Panc1 (cell line): ENCODE measurements around the gene TGFBI. TPM values are rescaled to one million over a fixed set of nuclear protein-coding genes. Genes with fewer than 3 reads are reported as not detected.

Source experiments
- ATAC-seq: fragments of 200-7000 bp; cut with Tn5 transposase; 2 replicates; pipeline ENCODE4 v1.9.1; 2020; ENCODE audit warnings: mild to moderate bottlenecking, moderate library complexity
- BruUV-seq: library from RNA; stranded (reverse); fragments of 400-500 nt; replicated peaks from 2 replicates; lab custom pipeline; 2021; lab: Mats Ljungman, UMichigan
- CTCF ChIA-PET: fragments of 300-600 bp; sonication (Branson Sonifier 250); formaldehyde crosslinking; loops from one replicate; lab custom pipeline; 2022; ENCODE audit warnings: antibody characterized with exemption; lab: Charles Lee
- POLR2A ChIA-PET: fragments of 300-600 bp; sonication (Branson Sonifier 250); formaldehyde crosslinking; loops from one replicate; lab custom pipeline; 2022; ENCODE audit warnings: antibody characterized with exemption; lab: Charles Lee
- DNase-seq: peaks from one replicate; pipeline ENCODE4 v3.0.0-alpha.2; 2010; ENCODE audit warnings: low read depth, low spot score
- H3K27ac ChIP-seq: 2 replicates; pipeline ENCODE4 v1.5.1; 2011; ENCODE audit warnings: mild to moderate bottlenecking, low read length, inconsistent platforms
- H3K27me3 ChIP-seq: fragments of 200-500 bp; sonication (Bioruptor generic); 2 replicates; pipeline ENCODE4 v1.6.0; 2014; ENCODE audit warnings: low read length, inconsistent platforms; ENCODE audit not compliant: control insufficient read depth, insufficient read depth
- H3K36me3 ChIP-seq: fragments of 200-500 bp; sonication (Bioruptor generic); 2 replicates; pipeline ENCODE4 v1.5.1; 2014; ENCODE audit warnings: inconsistent platforms, mild to moderate bottlenecking, low read length, moderate library complexity; ENCODE audit not compliant: control insufficient read depth, insufficient read depth
- H3K4me1 ChIP-seq: 2 replicates; pipeline ENCODE4 v1.5.1; 2011; ENCODE audit warnings: inconsistent platforms, mild to moderate bottlenecking, low read length, moderate library complexity; ENCODE audit not compliant: control insufficient read depth, insufficient read depth
- H3K4me3 ChIP-seq, 2 experiments: 2 replicates each; pipeline ENCODE4 v1.5.1; 2011 to 2012; ENCODE audit warnings: low read depth in 2 of 2, low read length in 2 of 2, mild to moderate bottlenecking in 2 of 2, inconsistent platforms in 1 of 2, moderate library complexity in 1 of 2
- H3K9me3 ChIP-seq: fragments of 200-500 bp; sonication (Bioruptor generic); 2 replicates; pipeline ENCODE4 v1.5.1; 2014; ENCODE audit warnings: low read depth, mild to moderate bottlenecking, inconsistent platforms, low read length, moderate library complexity; ENCODE audit not compliant: control insufficient read depth, insufficient read depth
- POLR2AphosphoS5 ChIP-seq: IDR thresholded peaks from 2 replicates; pipeline ENCODE4 v1.6.1; 2012; ENCODE audit warnings: mild to moderate bottlenecking, low read depth, low read length, moderate library complexity
- SIN3A ChIP-seq: IDR thresholded peaks from 2 replicates; pipeline ENCODE4 v1.6.1; 2012; ENCODE audit warnings: low read depth, mild to moderate bottlenecking, low read length, moderate library complexity, borderline replicate concordance; ENCODE audit not compliant: insufficient read depth
- TCF7L2 ChIP-seq: IDR thresholded peaks from 2 replicates; pipeline ENCODE4 v1.6.1; 2011; ENCODE audit warnings: mild to moderate bottlenecking, low read depth, low read length, inconsistent platforms
- in situ Hi-C: cut with HindIII; loops from 2 replicates; pipeline ENCODE4 v1.10.0; 2016; ENCODE audit warnings: low sequenced_read_pairs, low pct_unique_long_range_greater_than_20kb
- intact Hi-C: fragments of 100-400 bp; cut with micrococcal nuclease; formaldehyde crosslinking; loops from one replicate; pipeline ENCODE4 v1.10.0; 2022; ENCODE audit not compliant: unreplicated experiment
- total RNA-seq: library from RNA; stranded (reverse); gene quantifications from one replicate; pipeline ENCODE4 v1.2.1, GENCODE V29; 2021; ENCODE audit not compliant: unreplicated experiment
- TF ChIP-seq, protein P1 (sequence below), 2 experiments: IDR thresholded peaks; 2 replicates each; pipeline ENCODE4 v1.6.1; 2011 to 2012; ENCODE audit warnings: low read depth in 2 of 2, control low read depth in 1 of 2, low read length in 1 of 2, mild to moderate bottlenecking in 1 of 2, moderate library complexity in 1 of 2; ENCODE audit not compliant: insufficient read depth in 1 of 2
- TF ChIP-seq, protein P2 (sequence below): fragments of 450-650 bp; IDR thresholded peaks from 2 replicates; pipeline ENCODE4 v1.5.1; 2017; ENCODE audit warnings: mild to moderate bottlenecking

The TGFBI gene
- total RNA-seq, 1 experiment from 2014 or later, result 314 TPM

DNA sequence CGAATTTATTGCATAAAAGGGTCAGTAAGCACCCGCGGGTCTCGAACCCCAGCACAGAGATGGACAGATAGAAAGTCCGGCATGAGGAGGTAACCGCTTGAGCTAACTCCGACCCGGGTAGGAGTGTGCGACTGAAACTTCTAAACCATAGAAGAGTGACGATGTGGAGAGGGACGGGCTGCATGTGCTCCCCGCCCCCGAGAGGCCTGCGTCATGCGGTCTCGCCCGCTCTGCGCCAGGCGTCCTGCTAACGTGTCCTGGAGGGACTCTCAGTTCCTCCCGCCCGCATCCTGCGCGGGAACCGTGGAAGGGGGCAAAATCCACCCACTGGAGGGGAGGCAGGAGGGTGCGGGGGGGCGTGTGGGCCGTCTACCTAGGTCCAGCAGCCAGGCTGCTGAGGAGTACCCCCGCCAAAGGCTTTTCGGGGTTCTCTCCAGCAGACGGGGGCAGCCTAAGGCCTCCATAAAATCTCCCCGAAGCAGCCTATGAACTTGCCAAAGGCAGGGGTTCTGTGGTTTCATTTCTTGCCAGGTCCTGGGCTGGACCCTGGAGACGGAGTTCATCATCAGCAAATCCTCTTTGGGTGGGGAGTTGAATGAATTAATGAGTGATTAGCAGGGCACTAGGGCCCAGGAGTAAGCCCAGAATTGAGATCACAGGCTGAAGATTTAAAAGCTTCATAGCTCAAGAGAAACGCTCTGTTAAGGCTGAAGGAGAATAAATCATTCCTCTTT, 51.9 kb downstream of the TGFBI start:
- DNase-seq (no peak), ATAC-seq (no peak)
- H3K4me3 ChIP-seq, result no peak overlapping the region
- CTCF ChIA-PET, result interaction anchor here (0.8 kb wide), 1 partner anchor 142 kb away, joined by 3 read pairs; no protein-coding TSS in a partner anchor
- no peak overlapping the region for H3K27ac ChIP-seq
- no peaks in the 10 kb centered on the region for H3K4me1 ChIP-seq
- in situ Hi-C loops, result no loop called here
- intact Hi-C loops, result loop anchor here (10.0 kb wide), 1 partner anchor 94 kb away; no protein-coding TSS in a partner anchor
- BruUV-seq, result no TSS peak
- H3K27me3 ChIP-seq, result no peaks in the 10 kb centered on the region
- TF ChIP-seq POLR2AphosphoS5 (no peak), SIN3A (no peak), TCF7L2 (no peak)
- TF ChIP-seq, protein P1, sequence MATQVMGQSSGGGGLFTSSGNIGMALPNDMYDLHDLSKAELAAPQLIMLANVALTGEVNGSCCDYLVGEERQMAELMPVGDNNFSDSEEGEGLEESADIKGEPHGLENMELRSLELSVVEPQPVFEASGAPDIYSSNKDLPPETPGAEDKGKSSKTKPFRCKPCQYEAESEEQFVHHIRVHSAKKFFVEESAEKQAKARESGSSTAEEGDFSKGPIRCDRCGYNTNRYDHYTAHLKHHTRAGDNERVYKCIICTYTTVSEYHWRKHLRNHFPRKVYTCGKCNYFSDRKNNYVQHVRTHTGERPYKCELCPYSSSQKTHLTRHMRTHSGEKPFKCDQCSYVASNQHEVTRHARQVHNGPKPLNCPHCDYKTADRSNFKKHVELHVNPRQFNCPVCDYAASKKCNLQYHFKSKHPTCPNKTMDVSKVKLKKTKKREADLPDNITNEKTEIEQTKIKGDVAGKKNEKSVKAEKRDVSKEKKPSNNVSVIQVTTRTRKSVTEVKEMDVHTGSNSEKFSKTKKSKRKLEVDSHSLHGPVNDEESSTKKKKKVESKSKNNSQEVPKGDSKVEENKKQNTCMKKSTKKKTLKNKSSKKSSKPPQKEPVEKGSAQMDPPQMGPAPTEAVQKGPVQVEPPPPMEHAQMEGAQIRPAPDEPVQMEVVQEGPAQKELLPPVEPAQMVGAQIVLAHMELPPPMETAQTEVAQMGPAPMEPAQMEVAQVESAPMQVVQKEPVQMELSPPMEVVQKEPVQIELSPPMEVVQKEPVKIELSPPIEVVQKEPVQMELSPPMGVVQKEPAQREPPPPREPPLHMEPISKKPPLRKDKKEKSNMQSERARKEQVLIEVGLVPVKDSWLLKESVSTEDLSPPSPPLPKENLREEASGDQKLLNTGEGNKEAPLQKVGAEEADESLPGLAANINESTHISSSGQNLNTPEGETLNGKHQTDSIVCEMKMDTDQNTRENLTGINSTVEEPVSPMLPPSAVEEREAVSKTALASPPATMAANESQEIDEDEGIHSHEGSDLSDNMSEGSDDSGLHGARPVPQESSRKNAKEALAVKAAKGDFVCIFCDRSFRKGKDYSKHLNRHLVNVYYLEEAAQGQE (IDR thresholded peaks at IDR 0.05; ENCODE audit: insufficient read depth in 1 of 2, low read depth in 2 of 2, low read length in 1 of 2), result no peak
- TF ChIP-seq, protein P2, sequence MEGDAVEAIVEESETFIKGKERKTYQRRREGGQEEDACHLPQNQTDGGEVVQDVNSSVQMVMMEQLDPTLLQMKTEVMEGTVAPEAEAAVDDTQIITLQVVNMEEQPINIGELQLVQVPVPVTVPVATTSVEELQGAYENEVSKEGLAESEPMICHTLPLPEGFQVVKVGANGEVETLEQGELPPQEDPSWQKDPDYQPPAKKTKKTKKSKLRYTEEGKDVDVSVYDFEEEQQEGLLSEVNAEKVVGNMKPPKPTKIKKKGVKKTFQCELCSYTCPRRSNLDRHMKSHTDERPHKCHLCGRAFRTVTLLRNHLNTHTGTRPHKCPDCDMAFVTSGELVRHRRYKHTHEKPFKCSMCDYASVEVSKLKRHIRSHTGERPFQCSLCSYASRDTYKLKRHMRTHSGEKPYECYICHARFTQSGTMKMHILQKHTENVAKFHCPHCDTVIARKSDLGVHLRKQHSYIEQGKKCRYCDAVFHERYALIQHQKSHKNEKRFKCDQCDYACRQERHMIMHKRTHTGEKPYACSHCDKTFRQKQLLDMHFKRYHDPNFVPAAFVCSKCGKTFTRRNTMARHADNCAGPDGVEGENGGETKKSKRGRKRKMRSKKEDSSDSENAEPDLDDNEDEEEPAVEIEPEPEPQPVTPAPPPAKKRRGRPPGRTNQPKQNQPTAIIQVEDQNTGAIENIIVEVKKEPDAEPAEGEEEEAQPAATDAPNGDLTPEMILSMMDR, result no peak
- H3K36me3 ChIP-seq, result no peaks in the 10 kb centered on the region
- no peaks in the 10 kb centered on the region for H3K9me3 ChIP-seq
- POLR2A ChIA-PET, result no interaction called here

GRCh38 chr5:136081217-136081591, 52.4 kb downstream of the TGFBI start:
- TF ChIP-seq, protein P1 (IDR thresholded peaks at IDR 0.05; ENCODE audit: insufficient read depth in 1 of 2, low read depth in 2 of 2, low read length in 1 of 2), result no peak
- TF ChIP-seq SIN3A (no peak), POLR2AphosphoS5 (no peak), TCF7L2 (no peak)
- TF ChIP-seq, protein P2, result no peak
- no peak for ATAC-seq
- no peak for DNase-seq
- H3K36me3 ChIP-seq, result no peaks in the 10 kb centered on the region
- no peaks in the 10 kb centered on the region for H3K9me3 ChIP-seq
- ChIA-PET POLR2A (no interaction called here), CTCF (interaction anchor here (0.8 to 1.7 kb wide), 2 partner anchors 53 to 142 kb away, joined by 3 to 4 read pairs; partner anchors contain the start of gene TGFBI)
- in situ Hi-C loops, result no loop called here
- no peaks in the 10 kb centered on the region for H3K27me3 ChIP-seq
- no TSS peak for BruUV-seq
- no peaks in the 10 kb centered on the region for H3K4me1 ChIP-seq
- intact Hi-C loops, result loop anchor here (10.0 kb wide), 1 partner anchor 94 kb away; no protein-coding TSS in a partner anchor
- no peak overlapping the region for H3K4me3 ChIP-seq
- H3K27ac ChIP-seq, result no peak overlapping the region
